Left lung (tissue), 10 donors: ENCODE measurements around the gene SIK2. TPM values are rescaled to one million over a fixed set of nuclear protein-coding genes. Genes with fewer than 3 reads are reported as not detected.

Experiments used
- ATAC-seq: fragments of 200-7000 bp; cut with Tn5 transposase; one replicate; pipeline ENCODE4 v1.9.1; 2020; ENCODE audit warnings: moderate library complexity
- DNase-seq, 4 donors: peaks; one replicate each; pipeline ENCODE4 v3.0.0-alpha.2; 2013 to 2020
- H3K27ac ChIP-seq, 2 donors: fragments of 200-600 bp; sonication (generic) in 1 of 2; one replicate each; pipeline versions ENCODE4 v1.5.0 to v1.8.0; 2020 to 2021
- H3K27me3 ChIP-seq, 2 donors: fragments of 200-600 bp; sonication (generic) in 1 of 2; one replicate each; pipeline versions ENCODE4 v1.5.0 to v1.8.0; 2020 to 2021
- H3K36me3 ChIP-seq, 2 donors: fragments of 200-600 bp; sonication (generic) in 1 of 2; one replicate each; pipeline versions ENCODE4 v1.5.0 to v1.8.0; 2020 to 2021
- H3K4me1 ChIP-seq, 2 donors: fragments of 200-600 bp; one replicate each; pipeline ENCODE4 v1.8.0; 2021
- H3K4me3 ChIP-seq, 2 donors: fragments of 200-600 bp; sonication (generic) in 1 of 2; one replicate each; pipeline versions ENCODE4 v1.5.0 to v1.8.0; 2020 to 2021; ENCODE audit warnings: mild to moderate bottlenecking in 1 of 2
- H3K9me3 ChIP-seq, 2 donors: fragments of 200-600 bp; sonication (generic) in 1 of 2; one replicate each; pipeline versions ENCODE4 v1.5.0 to v1.8.0; 2020 to 2021
- intact Hi-C, 2 donors: fragments of 100-400 bp; cut with DNase I; formaldehyde crosslinking; loops; one replicate each; pipeline versions ENCODE4 v1.11.2 to v1.14.2; 2022
- polyA plus RNA-seq, 6 donors: library from polyadenylated mRNA; unstranded; fragments of 120-200 nt; gene quantifications; one replicate each; pipeline ENCODE4 v1.2.1, GENCODE V29; 2013; ENCODE audit not compliant: insufficient read length in 6 of 6
- total RNA-seq, 2 donors: library from RNA; stranded (reverse); fragmentation: NEBNext Ultra II Directional; extraction: Animal tissue kit (Norgen Biotek cat#: 25700); gene quantifications; one replicate each; pipeline ENCODE4 v1.2.1, GENCODE V29; 2021
- TF ChIP-seq, protein P1 (sequence below), 2 donors: fragments of 200-600 bp; sonication (generic) in 1 of 2; IDR thresholded peaks; one replicate each; pipeline versions ENCODE4 v1.5.0 to v1.8.0; 2021; ENCODE audit warnings: antibody characterized with exemption in 2 of 2
- donor health status: DM: no; HTN: yes; CAD: no.
- donor health status: DM: no; HTN: no; CAD: no.

SIK2 gene
- total and polyA plus RNA-seq, 8 donors, result 23.3 to 35.1 (median 30.8) TPM

GRCh38 chr11:111559800-111560464, 42.3 kb upstream of the SIK2 start:
- H3K27me3 ChIP-seq, result no peaks in the 10 kb centered on the region
- peaks cover 0 to 6% of the 10 kb centered on the region in 2 donors for H3K9me3 ChIP-seq
- ATAC-seq, result no peak
- TF ChIP-seq, protein P1, sequence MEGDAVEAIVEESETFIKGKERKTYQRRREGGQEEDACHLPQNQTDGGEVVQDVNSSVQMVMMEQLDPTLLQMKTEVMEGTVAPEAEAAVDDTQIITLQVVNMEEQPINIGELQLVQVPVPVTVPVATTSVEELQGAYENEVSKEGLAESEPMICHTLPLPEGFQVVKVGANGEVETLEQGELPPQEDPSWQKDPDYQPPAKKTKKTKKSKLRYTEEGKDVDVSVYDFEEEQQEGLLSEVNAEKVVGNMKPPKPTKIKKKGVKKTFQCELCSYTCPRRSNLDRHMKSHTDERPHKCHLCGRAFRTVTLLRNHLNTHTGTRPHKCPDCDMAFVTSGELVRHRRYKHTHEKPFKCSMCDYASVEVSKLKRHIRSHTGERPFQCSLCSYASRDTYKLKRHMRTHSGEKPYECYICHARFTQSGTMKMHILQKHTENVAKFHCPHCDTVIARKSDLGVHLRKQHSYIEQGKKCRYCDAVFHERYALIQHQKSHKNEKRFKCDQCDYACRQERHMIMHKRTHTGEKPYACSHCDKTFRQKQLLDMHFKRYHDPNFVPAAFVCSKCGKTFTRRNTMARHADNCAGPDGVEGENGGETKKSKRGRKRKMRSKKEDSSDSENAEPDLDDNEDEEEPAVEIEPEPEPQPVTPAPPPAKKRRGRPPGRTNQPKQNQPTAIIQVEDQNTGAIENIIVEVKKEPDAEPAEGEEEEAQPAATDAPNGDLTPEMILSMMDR (IDR thresholded peaks at IDR 0.05), result no peak
- DNase-seq, result no peak
- H3K36me3 ChIP-seq, result no peaks in the 10 kb centered on the region
- no peak overlapping the region for H3K27ac ChIP-seq
- intact Hi-C loops, result no loop called here
- H3K4me3 ChIP-seq, result no peak overlapping the region
- H3K4me1 ChIP-seq, result peaks cover 4 to 5% of the 10 kb centered on the region in 2 donors

- no peaks in the 10 kb centered on the region for H3K36me3 ChIP-seq
- intact Hi-C loops, result no loop called here
- DNase-seq, result no peak
- no peak overlapping the region for H3K4me3 ChIP-seq
- peaks cover 4 to 5% of the 10 kb centered on the region in 2 donors for H3K4me1 ChIP-seq
- TF ChIP-seq, protein P1 (IDR thresholded peaks at IDR 0.05), result no peak
- H3K27me3 ChIP-seq, result no peaks in the 10 kb centered on the region
- H3K9me3 ChIP-seq, result peaks cover 0 to 6% of the 10 kb centered on the region in 2 donors
- no peak for ATAC-seq
- H3K27ac ChIP-seq, result no peak overlapping the region
These were observed 41.4 kb upstream of the SIK2 start for GRCh38 chr11:111560800-111561199.

DNA sequence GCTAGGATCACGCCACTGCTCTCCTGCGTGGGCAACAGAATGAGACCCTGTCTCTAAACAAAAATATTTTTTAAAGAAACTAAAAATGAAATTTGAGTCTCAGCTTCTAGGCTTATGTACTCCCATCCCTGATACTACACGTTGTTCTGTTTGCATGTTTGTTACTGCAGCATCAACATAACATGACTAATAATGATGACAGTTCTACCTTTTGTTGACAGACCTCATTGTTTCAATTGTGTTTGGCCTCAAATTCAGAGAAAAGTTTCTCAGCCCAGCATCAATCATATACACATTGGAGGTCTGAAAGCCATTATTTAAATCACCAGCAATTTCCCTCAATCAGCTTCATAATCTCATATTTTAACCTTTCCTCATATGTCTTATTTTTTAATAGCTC, 40.9 kb upstream of the SIK2 start:
- intact Hi-C loops, result no loop called here
- Histone ChIP-seq H3K9me3 (peaks cover 0 to 1% of the 10 kb centered on the region in 2 donors), H3K4me3 (no peak overlapping the region), H3K4me1 (peaks cover 4 to 5% of the 10 kb centered on the region in 2 donors), H3K36me3 (no peaks in the 10 kb centered on the region), H3K27ac (no peak overlapping the region), H3K27me3 (no peaks in the 10 kb centered on the region)
- TF ChIP-seq, protein P1 (IDR thresholded peaks at IDR 0.05), result no peak
- no peak for DNase-seq
- no peak for ATAC-seq

DNA sequence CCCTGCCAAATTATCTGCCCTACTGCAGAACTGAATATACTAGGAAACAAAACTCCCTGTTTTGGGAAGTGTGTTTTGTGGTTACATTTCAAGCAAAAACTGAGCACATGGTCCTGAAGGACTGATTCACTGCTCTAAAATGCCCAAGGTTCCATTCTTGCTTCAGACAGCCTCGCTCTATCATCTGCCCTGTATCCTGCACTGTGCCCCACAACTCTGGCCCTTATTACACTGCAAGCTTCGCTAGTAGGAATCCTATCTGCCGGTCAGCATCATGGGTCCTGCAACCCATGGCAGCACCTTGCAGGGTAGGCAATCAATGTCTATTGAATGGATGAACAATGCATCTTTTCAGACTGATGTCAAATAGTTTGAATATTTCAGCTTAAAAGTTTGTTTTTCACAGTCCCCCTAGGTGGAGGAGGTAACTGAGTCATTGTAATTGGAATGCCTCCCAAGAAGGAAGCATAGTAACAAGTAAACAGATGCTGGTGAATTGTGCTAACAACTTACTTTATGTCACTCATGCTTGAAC, 40.4 kb upstream of the SIK2 start:
- intact Hi-C loops, result no loop called here
- no peak for DNase-seq

More for the DNA sequence above, 40.4 kb upstream of the SIK2 start:
- TF ChIP-seq, protein P1 (IDR thresholded peaks at IDR 0.05), result no peak
- no peak overlapping the region for H3K4me3 ChIP-seq
- no peaks in the 10 kb centered on the region for H3K27me3 ChIP-seq
- no peak overlapping the region for H3K27ac ChIP-seq
- peaks cover 4 to 5% of the 10 kb centered on the region in 2 donors for H3K4me1 ChIP-seq
- H3K36me3 ChIP-seq, result no peaks in the 10 kb centered on the region
- H3K9me3 ChIP-seq, result no peaks in the 10 kb centered on the region
- ATAC-seq, result peak; percentile 6
